ENCODE data around the gene SLC9A4.
"Not testable (repeated sequence)": the region's sequence is repeated elsewhere in the genome, so short reads cannot be mapped to it uniquely, and the experiment has no call there.

SLC9A4 gene

GRCh38 chr2:102547462-102547861 is 74.4 kb downstream of the SLC9A4 start:
- peaks cover 9% of the 10 kb centered on the region for H3K36me3 Mint-ChIP-seq (ENCODE audit: low read depth)
- no peak overlapping the region for H3K4me3 Mint-ChIP-seq
- DNase-seq = no peak
- no peaks in the 10 kb centered on the region for H3K27me3 Mint-ChIP-seq (ENCODE audit: low read depth, poor library complexity)
- peaks cover 37% of the 10 kb centered on the region for H3K9me3 Mint-ChIP-seq
- H3K4me1 Mint-ChIP-seq = no peaks in the 10 kb centered on the region
- H3K27ac Mint-ChIP-seq = no peak overlapping the region
- no peak for TF ChIP-seq CTCF (IDR thresholded peaks at IDR 0.05)

- Mint-ChIP-seq H3K9me3 (peaks cover 37% of the 10 kb centered on the region), H3K27me3 (ENCODE audit: low read depth, poor library complexity) (no peaks in the 10 kb centered on the region), H3K36me3 (ENCODE audit: low read depth) (peaks cover 9% of the 10 kb centered on the region), H3K4me3 (no peak overlapping the region), H3K4me1 (no peaks in the 10 kb centered on the region), H3K27ac (no peak overlapping the region)
- DNase-seq = no peak
- no peak for TF ChIP-seq CTCF (IDR thresholded peaks at IDR 0.05)
Observed at GRCh38 chr2:102549027-102549426, 76.0 kb downstream of the SLC9A4 start.

GRCh38 chr2:102550151-102550550 is 77.1 kb downstream of the SLC9A4 start:
- peaks cover 9% of the 10 kb centered on the region for H3K36me3 Mint-ChIP-seq (ENCODE audit: low read depth)
- no peaks in the 10 kb centered on the region for H3K27me3 Mint-ChIP-seq (ENCODE audit: low read depth, poor library complexity)
- peaks cover 37% of the 10 kb centered on the region for H3K9me3 Mint-ChIP-seq
- DNase-seq = no peak
- H3K27ac Mint-ChIP-seq = no peak overlapping the region
- H3K4me1 Mint-ChIP-seq = no peaks in the 10 kb centered on the region
- no peak overlapping the region for H3K4me3 Mint-ChIP-seq
- no peak for TF ChIP-seq CTCF (IDR thresholded peaks at IDR 0.05)

GRCh38 chr2:102551329-102552096 is 78.5 kb downstream of the SLC9A4 start:
- no peak for DNase-seq
- no peak overlapping the region for H3K27ac Mint-ChIP-seq
- H3K9me3 Mint-ChIP-seq = peaks cover 37% of the 10 kb centered on the region
- H3K4me1 Mint-ChIP-seq = no peaks in the 10 kb centered on the region
- TF ChIP-seq CTCF (IDR thresholded peaks at IDR 0.05) = no peak
- H3K36me3 Mint-ChIP-seq (ENCODE audit: low read depth) = peaks cover 9% of the 10 kb centered on the region
- no peaks in the 10 kb centered on the region for H3K27me3 Mint-ChIP-seq (ENCODE audit: low read depth, poor library complexity)
- no peak overlapping the region for H3K4me3 Mint-ChIP-seq

- no peak for TF ChIP-seq CTCF (IDR thresholded peaks at IDR 0.05)
- Mint-ChIP-seq H3K27me3 (ENCODE audit: low read depth, poor library complexity) (peaks cover 2% of the 10 kb centered on the region), H3K27ac (no peak overlapping the region), H3K4me3 (no peak overlapping the region), H3K4me1 (no peaks in the 10 kb centered on the region), H3K36me3 (ENCODE audit: low read depth) (peaks cover 4% of the 10 kb centered on the region), H3K9me3 (peaks cover 25% of the 10 kb centered on the region)
- no peak for DNase-seq
Observed at GRCh38 chr2:102553601-102554000, 80.6 kb downstream of the SLC9A4 start.

GRCh38 chr2:102558463-102558862 is 85.4 kb downstream of the SLC9A4 start:
- Mint-ChIP-seq H3K36me3 (ENCODE audit: low read depth) (no peaks in the 10 kb centered on the region), H3K4me3 (no peak overlapping the region), H3K27me3 (ENCODE audit: low read depth, poor library complexity) (peaks cover 6% of the 10 kb centered on the region), H3K4me1 (no peaks in the 10 kb centered on the region), H3K27ac (no peak overlapping the region), H3K9me3 (no peaks in the 10 kb centered on the region)
- DNase-seq = no peak
- no peak for TF ChIP-seq CTCF (IDR thresholded peaks at IDR 0.05)

GRCh38 chr2:102562542-102562941 is 89.5 kb downstream of the SLC9A4 start:
- not testable (repeated sequence) for H3K4me3 Mint-ChIP-seq; DNase-seq; H3K4me1 Mint-ChIP-seq; H3K27ac Mint-ChIP-seq; H3K27me3 Mint-ChIP-seq (ENCODE audit: low read depth, poor library complexity); H3K36me3 Mint-ChIP-seq (ENCODE audit: low read depth)
- H3K9me3 Mint-ChIP-seq = peaks cover 20% of the 10 kb centered on the region
